DOHH2 (cell line): Measurements from ENCODE around the gene COL5A2.

Experiments used
- H3F3A ChIP-seq: fragments of 200-600 bp; sonication (generic), shearing (Covaris generic); 2 replicates; pipeline ENCODE4 v1.6.0; 2016; ENCODE audit warnings: antibody characterized with exemption, mild to moderate bottlenecking; ENCODE audit not compliant: control insufficient read depth, insufficient read depth
- H3K27ac ChIP-seq: fragments of 200-600 bp; sonication (generic); 2 replicates; pipeline ENCODE4 v1.5.1; 2014; ENCODE audit warnings: low read depth, mild to moderate bottlenecking, low read length, moderate library complexity
- H3K27me3 ChIP-seq: fragments of 200-600 bp; sonication (generic); 2 replicates; pipeline ENCODE4 v1.6.1; 2014; ENCODE audit warnings: mild to moderate bottlenecking, low read length, mixed read lengths; ENCODE audit not compliant: control insufficient read depth
- H3K36me3 ChIP-seq: fragments of 200-600 bp; sonication (generic); 2 replicates; pipeline ENCODE4 v1.6.1; 2014; ENCODE audit warnings: mild to moderate bottlenecking, low read length, moderate library complexity, mixed read lengths; ENCODE audit not compliant: control insufficient read depth
- H3K4me1 ChIP-seq: fragments of 200-600 bp; sonication (generic); 2 replicates; pipeline ENCODE4 v1.6.1; 2014; ENCODE audit warnings: mild to moderate bottlenecking, low read length, mixed read lengths; ENCODE audit not compliant: control insufficient read depth
- H3K4me2 ChIP-seq: fragments of 200-600 bp; sonication (generic); 2 replicates; pipeline ENCODE4 v1.6.0; 2014; ENCODE audit warnings: mild to moderate bottlenecking, low read length, moderate library complexity
- H3K4me3 ChIP-seq: fragments of 200-600 bp; sonication (generic); 2 replicates; pipeline ENCODE4 v1.5.1; 2014; ENCODE audit warnings: mild to moderate bottlenecking, low read length, mixed read lengths
- H3K79me2 ChIP-seq: fragments of 200-600 bp; sonication (generic); 2 replicates; pipeline ENCODE4 v1.6.1; 2014; ENCODE audit warnings: mild to moderate bottlenecking, low read length, mixed read lengths; ENCODE audit not compliant: control insufficient read depth
- H3K9me2 ChIP-seq: fragments of 200-600 bp; sonication (generic); replicated peaks from 2 replicates; pipeline ENCODE4 v1.6.1; 2014; ENCODE audit warnings: mild to moderate bottlenecking, low read length, mixed read lengths; ENCODE audit not compliant: control insufficient read depth
- H3K9me3 ChIP-seq: fragments of 200-600 bp; sonication (generic); 2 replicates; pipeline ENCODE4 v1.6.1; 2014; ENCODE audit warnings: antibody characterized with exemption, low read length, mixed read lengths; ENCODE audit not compliant: control insufficient read depth, insufficient read depth
- H4K20me1 ChIP-seq: fragments of 200-600 bp; sonication (generic); 2 replicates; pipeline ENCODE4 v1.6.0; 2014; ENCODE audit warnings: low read depth, mild to moderate bottlenecking, antibody characterized with exemption, low read length, moderate library complexity; ENCODE audit not compliant: control insufficient read depth, insufficient read depth
- CTCF ChIP-seq: fragments of 200-600 bp; sonication (generic); IDR thresholded peaks from one replicate; pipeline ENCODE4 v1.5.1; 2014; ENCODE audit warnings: antibody characterized with exemption, mild to moderate bottlenecking, low read depth, low read length; ENCODE audit not compliant: poor library complexity, severe bottlenecking
- EZH2phosphoT487 ChIP-seq: fragments of 200-600 bp; sonication (generic); IDR thresholded peaks from 2 replicates; pipeline ENCODE4 v1.6.1; 2017; ENCODE audit warnings: borderline replicate concordance, mild to moderate bottlenecking, antibody characterized with exemption, low read length, moderate library complexity, mixed read lengths

COL5A2 gene

GRCh38 chr2:189022492-189022891 lies 157.1 kb downstream of the COL5A2 start:
- Histone ChIP-seq H3K9me2 (no peaks in the 10 kb centered on the region), H3K79me2 (no peaks in the 10 kb centered on the region), H3K27me3 (no peaks in the 10 kb centered on the region), H3K4me3 (no peak overlapping the region), H3K4me2 (no peak overlapping the region), H3K9me3 (no peaks in the 10 kb centered on the region), H3F3A (no peaks in the 10 kb centered on the region), H3K36me3 (no peaks in the 10 kb centered on the region), H3K4me1 (no peaks in the 10 kb centered on the region), H3K27ac (no peak overlapping the region), H4K20me1 (no peaks in the 10 kb centered on the region)
- TF ChIP-seq CTCF = no peak
- TF ChIP-seq EZH2phosphoT487 = no peak

DNA sequence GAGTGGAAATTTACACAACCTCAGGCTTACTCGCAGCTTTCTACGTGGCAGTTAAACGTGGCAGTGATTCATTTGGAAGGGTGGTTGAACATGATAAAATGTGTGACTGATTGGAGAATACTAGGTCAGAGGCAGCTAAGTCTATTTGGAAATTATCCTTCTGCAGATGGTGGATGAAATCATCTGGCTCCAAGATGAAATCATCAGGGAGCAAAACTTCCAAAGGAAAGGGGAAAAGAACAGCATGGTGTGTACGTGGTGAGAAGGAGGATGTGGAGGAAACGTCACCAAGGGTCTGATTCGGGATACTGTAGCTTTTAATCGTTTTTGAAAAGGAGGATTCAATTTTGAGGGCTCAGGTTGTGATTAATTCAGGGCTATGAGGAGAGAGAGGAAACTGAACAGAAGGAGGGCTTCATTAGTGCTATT lies 157.5 kb downstream of the COL5A2 start:
- Histone ChIP-seq H3K4me1 (no peaks in the 10 kb centered on the region), H3K27me3 (no peaks in the 10 kb centered on the region), H4K20me1 (no peaks in the 10 kb centered on the region), H3F3A (no peaks in the 10 kb centered on the region), H3K9me2 (no peaks in the 10 kb centered on the region), H3K36me3 (no peaks in the 10 kb centered on the region), H3K79me2 (no peaks in the 10 kb centered on the region), H3K9me3 (no peaks in the 10 kb centered on the region), H3K4me2 (no peak overlapping the region), H3K27ac (no peak overlapping the region), H3K4me3 (no peak overlapping the region)
- TF ChIP-seq CTCF (no peak), EZH2phosphoT487 (no peak)

DNA sequence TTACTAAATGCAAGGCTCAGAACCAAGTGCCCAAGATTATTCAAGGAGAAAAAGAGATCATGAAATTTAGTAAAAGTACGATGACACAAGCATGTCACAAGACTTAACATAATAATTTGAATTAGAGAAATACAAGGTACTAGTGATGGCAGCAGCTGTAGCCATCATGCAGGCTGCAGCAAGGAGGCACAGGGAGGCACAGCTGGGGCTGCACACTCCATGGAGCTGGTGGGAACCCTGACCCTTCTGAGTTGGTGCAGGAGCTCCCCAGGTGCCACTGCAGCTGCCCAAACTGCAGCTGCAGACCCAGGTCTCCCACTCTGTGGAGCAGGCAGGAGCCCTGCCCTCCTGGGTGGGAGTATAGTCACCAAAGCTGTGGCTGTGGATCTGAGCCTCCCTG lies 159.4 kb downstream of the COL5A2 start:
- H3K27me3 ChIP-seq = no peaks in the 10 kb centered on the region
- no peaks in the 10 kb centered on the region for H3K9me2 ChIP-seq
- no peak overlapping the region for H3K4me3 ChIP-seq
- TF ChIP-seq EZH2phosphoT487 (no peak), CTCF (no peak)
- H4K20me1 ChIP-seq = no peaks in the 10 kb centered on the region
- no peak overlapping the region for H3K27ac ChIP-seq
- H3K36me3 ChIP-seq = no peaks in the 10 kb centered on the region
- no peaks in the 10 kb centered on the region for H3K4me1 ChIP-seq
- no peaks in the 10 kb centered on the region for H3K79me2 ChIP-seq
- no peak overlapping the region for H3K4me2 ChIP-seq
- no peaks in the 10 kb centered on the region for H3F3A ChIP-seq
- H3K9me3 ChIP-seq = no peaks in the 10 kb centered on the region

DNA sequence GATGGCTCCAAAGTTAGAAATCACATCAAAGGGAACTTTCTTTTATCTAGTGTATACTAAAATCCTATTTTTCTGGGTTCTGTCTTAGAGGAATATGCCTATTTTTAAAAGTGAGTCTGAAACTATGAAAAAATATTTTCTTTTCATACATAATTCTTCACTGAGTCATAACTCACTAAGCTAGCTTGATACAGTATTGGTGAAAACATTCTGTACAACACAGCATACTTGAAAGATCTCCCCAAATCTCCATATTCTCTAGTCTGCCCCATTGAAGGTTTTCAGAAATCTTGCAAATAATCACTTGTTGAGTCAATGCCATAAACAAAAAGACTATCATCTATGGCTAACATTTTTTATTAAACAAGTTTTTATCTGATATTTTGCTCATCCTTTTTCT lies 160.9 kb downstream of the COL5A2 start:
- no peak for TF ChIP-seq EZH2phosphoT487
- Histone ChIP-seq H3K27ac (no peak overlapping the region), H3K4me3 (no peak overlapping the region), H3K27me3 (no peaks in the 10 kb centered on the region), H3K9me3 (no peaks in the 10 kb centered on the region), H4K20me1 (no peaks in the 10 kb centered on the region), H3K9me2 (no peaks in the 10 kb centered on the region), H3K4me2 (no peak overlapping the region), H3K79me2 (no peaks in the 10 kb centered on the region), H3K4me1 (no peaks in the 10 kb centered on the region), H3K36me3 (no peaks in the 10 kb centered on the region), H3F3A (no peaks in the 10 kb centered on the region)
